SK-N-SH treated with all-trans-retinoic acid at 6 μM for 48 hours (cell line): Measurements from ENCODE around the gene CSGALNACT2.

Experiments
- ATAC-seq: fragments of 200-7000 bp; cut with Tn5 transposase; 3 replicates; pipeline ENCODE4 v1.9.1; 2020; ENCODE audit warnings: mild to moderate bottlenecking, moderate library complexity
- ARNTL ChIP-seq: fragments of 450-650 bp; formaldehyde crosslinking; IDR thresholded peaks from 2 replicates; pipeline ENCODE4 v1.5.0; 2020; ENCODE audit warnings: low read depth, mild to moderate bottlenecking, moderate library complexity, borderline replicate concordance
- BACH2 ChIP-seq: fragments of 250-450 bp; sonication (Bioruptor Pico); IDR thresholded peaks from 2 replicates; pipeline ENCODE4 v1.9.0; 2021; ENCODE audit warnings: mild to moderate bottlenecking, borderline replicate concordance
- CSDC2 ChIP-seq: fragments of 250-450 bp; sonication (Bioruptor Pico); IDR thresholded peaks from 2 replicates; pipeline ENCODE4 v1.5.0; 2020; ENCODE audit warnings: mild to moderate bottlenecking, moderate library complexity
- CSRNP3 ChIP-seq: fragments of 250-450 bp; sonication (Bioruptor Pico); IDR thresholded peaks from 2 replicates; pipeline ENCODE4 v1.5.1; 2021; ENCODE audit warnings: mild to moderate bottlenecking, moderate library complexity
- ESRRG ChIP-seq: fragments of 250-450 bp; sonication (Bioruptor Pico); IDR thresholded peaks from 2 replicates; pipeline ENCODE4 v1.6.1; 2021; ENCODE audit warnings: mild to moderate bottlenecking
- GLIS3 ChIP-seq: fragments of 250-450 bp; sonication (Bioruptor Pico); IDR thresholded peaks from 2 replicates; pipeline ENCODE4 v1.5.0; 2020; ENCODE audit warnings: mild to moderate bottlenecking, moderate library complexity
- ISL1 ChIP-seq: fragments of 250-450 bp; sonication (Bioruptor Pico); IDR thresholded peaks from 2 replicates; pipeline ENCODE4 v2.1.2; 2022; ENCODE audit warnings: mild to moderate bottlenecking, moderate library complexity
- OSR1 ChIP-seq: fragments of 250-450 bp; sonication (Bioruptor Pico); IDR thresholded peaks from 2 replicates; pipeline ENCODE4 v1.8.0; 2022; ENCODE audit warnings: moderate library complexity, mild to moderate bottlenecking, inconsistent platforms
- POU6F1 ChIP-seq: fragments of 250-450 bp; sonication (Bioruptor Pico); IDR thresholded peaks from 2 replicates; pipeline ENCODE4 v1.8.0; 2021; ENCODE audit warnings: low read depth, mild to moderate bottlenecking, moderate library complexity, borderline replicate concordance
- PPARA ChIP-seq: fragments of 250-450 bp; sonication (Bioruptor Pico); IDR thresholded peaks from 2 replicates; pipeline ENCODE4 v1.5.0; 2020; ENCODE audit warnings: mild to moderate bottlenecking, borderline replicate concordance
- RARB ChIP-seq: fragments of 250-450 bp; sonication (Bioruptor Pico); IDR thresholded peaks from 2 replicates; pipeline ENCODE4 v1.8.0; 2021; ENCODE audit warnings: mild to moderate bottlenecking, moderate library complexity
- SNAI2 ChIP-seq: fragments of 250-450 bp; sonication (Bioruptor Pico); IDR thresholded peaks from 2 replicates; pipeline ENCODE4 v1.5.0; 2020; ENCODE audit warnings: mild to moderate bottlenecking, moderate library complexity
- TCF4 ChIP-seq: fragments of 250-450 bp; sonication (Bioruptor Pico); IDR thresholded peaks from 2 replicates; pipeline ENCODE4 v1.8.0; 2021; ENCODE audit warnings: mild to moderate bottlenecking, moderate library complexity, borderline replicate concordance
- TOX ChIP-seq: fragments of 250-450 bp; sonication (Bioruptor Pico); IDR thresholded peaks from 2 replicates; pipeline ENCODE4 v1.8.0; 2021; ENCODE audit warnings: mild to moderate bottlenecking, moderate library complexity, borderline replicate concordance
- TSHZ2 ChIP-seq: fragments of 250-450 bp; sonication (Bioruptor Pico); IDR thresholded peaks from 2 replicates; pipeline ENCODE4 v1.5.0; 2020; ENCODE audit warnings: mild to moderate bottlenecking, moderate library complexity
- ZFP3 ChIP-seq: fragments of 250-450 bp; sonication (Bioruptor Pico); IDR thresholded peaks from 2 replicates; pipeline ENCODE4 v1.5.0; 2020; ENCODE audit warnings: mild to moderate bottlenecking, moderate library complexity
- ZFP30 ChIP-seq: fragments of 450-650 bp; formaldehyde crosslinking; IDR thresholded peaks from 2 replicates; pipeline ENCODE4 v1.5.0; 2022; ENCODE audit warnings: mild to moderate bottlenecking, moderate library complexity
- ZNF565 ChIP-seq: fragments of 450-650 bp; formaldehyde crosslinking; conservative IDR thresholded peaks from 2 replicates; pipeline ENCODE4 v1.5.0; 2020; ENCODE audit warnings: low read depth, mild to moderate bottlenecking, moderate library complexity
- ZNF70 ChIP-seq: fragments of 450-650 bp; formaldehyde crosslinking; IDR thresholded peaks from 2 replicates; pipeline ENCODE4 v1.5.0; 2020; ENCODE audit warnings: mild to moderate bottlenecking, moderate library complexity
- ZNF8 ChIP-seq: fragments of 450-650 bp; formaldehyde crosslinking; IDR thresholded peaks from 2 replicates; pipeline ENCODE4 v1.5.0; 2020; ENCODE audit warnings: mild to moderate bottlenecking, moderate library complexity

The CSGALNACT2 gene

GRCh38 chr10:43194859-43195258 lies 56.6 kb downstream of the CSGALNACT2 start:
- TF ChIP-seq TSHZ2 (CRISPR knock-in tag) = no peak
- no peak for TF ChIP-seq GLIS3 (CRISPR knock-in tag)
- no peak for TF ChIP-seq ZNF70 (CRISPR knock-in tag)
- no peak for TF ChIP-seq ESRRG (CRISPR knock-in tag)
- TF ChIP-seq CSRNP3 (CRISPR knock-in tag) = no peak
- TF ChIP-seq TOX = no peak
- no peak for TF ChIP-seq ZNF565 (CRISPR knock-in tag)
- no peak for TF ChIP-seq ZNF8
- TF ChIP-seq SNAI2 (CRISPR knock-in tag) = no peak
- no peak for TF ChIP-seq PPARA
- TF ChIP-seq RARB (CRISPR knock-in tag) = no peak
- TF ChIP-seq TCF4 (CRISPR knock-in tag) = no peak
- TF ChIP-seq, all 23 proteins: peak for 0
- no peak for ATAC-seq

GRCh38 chr10:43195557-43195956 lies 57.3 kb downstream of the CSGALNACT2 start:
- TF ChIP-seq RARB (CRISPR knock-in tag) = no peak
- no peak for TF ChIP-seq BACH2 (CRISPR knock-in tag)
- TF ChIP-seq ZNF8 = no peak
- no peak for TF ChIP-seq TSHZ2 (CRISPR knock-in tag)
- no peak for TF ChIP-seq ZFP3 (CRISPR knock-in tag)
- TF ChIP-seq PPARA = no peak
- TF ChIP-seq ARNTL = no peak
- no peak for TF ChIP-seq ZNF70 (CRISPR knock-in tag)
- no peak for TF ChIP-seq ESRRG (CRISPR knock-in tag)
- no peak for TF ChIP-seq OSR1 (CRISPR knock-in tag)
- TF ChIP-seq POU6F1 (CRISPR knock-in tag) = no peak
- TF ChIP-seq GLIS3 (CRISPR knock-in tag) = no peak
- TF ChIP-seq ISL1 = no peak
- no peak for TF ChIP-seq ZNF565 (CRISPR knock-in tag)
- no peak for TF ChIP-seq CSRNP3 (CRISPR knock-in tag)
- TF ChIP-seq ZFP30 = no peak
- no peak for TF ChIP-seq SNAI2 (CRISPR knock-in tag)
- no peak for TF ChIP-seq TCF4 (CRISPR knock-in tag)
- TF ChIP-seq CSDC2 (CRISPR knock-in tag) = no peak
- no peak for TF ChIP-seq TOX
- no peak for ATAC-seq
